ENCODE results near the gene PAPSS2. TPM values are rescaled to one million over a fixed set of nuclear protein-coding genes. Genes with fewer than 3 reads are reported as not detected.
"Not testable (repeated sequence)": the region's sequence is repeated elsewhere in the genome, so short reads cannot be mapped to it uniquely, and the experiment has no call there.

Gene PAPSS2
- 8.6 TPM for total RNA-seq
- long read RNA-seq, transcript PAPSS2-201 (12 exons, 3,949 nt), result major isoform, 7 of 12 reads
- long read RNA-seq, partial matches to known transcripts, result 3 of 12 reads
- long read RNA-seq, other reads (novel, unspliced or antisense), result 2 of 12 reads

- ATAC-seq (ENCODE audit: poor library complexity) (peak; percentile 90), DNase-seq (peak; percentile 84)
- intact Hi-C loops (cut with DNase I), result loop anchor here (10.0 kb wide), 1 partner anchor 125 kb away; no protein-coding TSS in a partner anchor
Observed at GRCh38 chr10:87659571-87660483, at the start of gene PAPSS2. TSS of gene PAPSS2 (plus strand) at chr10:87659878. CDS start at chr10:87659982, 104 bp downstream.

- intact Hi-C loops (cut with DNase I); ATAC-seq (ENCODE audit: poor library complexity); DNase-seq: not testable (repeated sequence)
Observed at GRCh38 chr10:87611341-87611740, 48.3 kb upstream of the PAPSS2 start.

GRCh38 chr10:87612115-87612514, 47.6 kb upstream of the PAPSS2 start:
- no peak for DNase-seq
- intact Hi-C loops (cut with DNase I), result no loop called here
- ATAC-seq (ENCODE audit: poor library complexity), result no peak

- DNase-seq (no peak), ATAC-seq (ENCODE audit: poor library complexity) (no peak)
- intact Hi-C loops (cut with DNase I), result no loop called here
Observed at GRCh38 chr10:87613751-87614150, 45.9 kb upstream of the PAPSS2 start.

GRCh38 chr10:87615856-87616255, 43.8 kb upstream of the PAPSS2 start:
- DNase-seq, result no peak
- no peak for ATAC-seq (ENCODE audit: poor library complexity)
- intact Hi-C loops (cut with DNase I), result no loop called here

- DNase-seq, result no peak
- intact Hi-C loops (cut with DNase I), result no loop called here
- no peak for ATAC-seq (ENCODE audit: poor library complexity)
Observed at GRCh38 chr10:87617503-87617902, 42.2 kb upstream of the PAPSS2 start.

- peak; percentile 43 for ATAC-seq (ENCODE audit: poor library complexity)
- intact Hi-C loops (cut with DNase I), result no loop called here
- DNase-seq, result no peak
Observed at GRCh38 chr10:87618566-87619423, 40.9 kb upstream of the PAPSS2 start.

- intact Hi-C loops (cut with DNase I), result no loop called here
- DNase-seq (no peak), ATAC-seq (ENCODE audit: poor library complexity) (no peak)
Observed at GRCh38 chr10:87619705-87620104, 40.0 kb upstream of the PAPSS2 start.

- intact Hi-C loops (cut with DNase I); ATAC-seq (ENCODE audit: poor library complexity); DNase-seq: not testable (repeated sequence)
Observed at GRCh38 chr10:87621440-87621839, 38.2 kb upstream of the PAPSS2 start.

- intact Hi-C loops (cut with DNase I), result no loop called here
- DNase-seq (no peak), ATAC-seq (ENCODE audit: poor library complexity) (no peak)
Observed at GRCh38 chr10:87622314-87623004, 37.2 kb upstream of the PAPSS2 start.

GRCh38 chr10:87623191-87623590, 36.5 kb upstream of the PAPSS2 start:
- no peak for DNase-seq
- ATAC-seq (ENCODE audit: poor library complexity), result no peak
- intact Hi-C loops (cut with DNase I), result no loop called here

GRCh38 chr10:87625661-87626060, 34.0 kb upstream of the PAPSS2 start:
- DNase-seq, result no peak
- intact Hi-C loops (cut with DNase I), result no loop called here
- ATAC-seq (ENCODE audit: poor library complexity), result no peak

GRCh38 chr10:87626422-87626892, 33.2 kb upstream of the PAPSS2 start:
- no peak for DNase-seq
- intact Hi-C loops (cut with DNase I), result no loop called here
- ATAC-seq (ENCODE audit: poor library complexity), result no peak

GRCh38 chr10:87630171-87630570, 29.5 kb upstream of the PAPSS2 start:
- DNase-seq, result no peak
- no peak for ATAC-seq (ENCODE audit: poor library complexity)
- intact Hi-C loops (cut with DNase I), result no loop called here

GRCh38 chr10:87632454-87632853, 27.2 kb upstream of the PAPSS2 start:
- ATAC-seq (ENCODE audit: poor library complexity) (no peak), DNase-seq (no peak)
- intact Hi-C loops (cut with DNase I), result no loop called here

- DNase-seq (no peak), ATAC-seq (ENCODE audit: poor library complexity) (no peak)
- intact Hi-C loops (cut with DNase I), result no loop called here
Observed at GRCh38 chr10:87634311-87634710, 25.4 kb upstream of the PAPSS2 start.

- DNase-seq, result no peak
- intact Hi-C loops (cut with DNase I), result no loop called here
- no peak for ATAC-seq (ENCODE audit: poor library complexity)
Observed at GRCh38 chr10:87635498-87636312, 24.0 kb upstream of the PAPSS2 start.
